Esophagus squamous epithelium (tissue), 5 donors: ENCODE measurements around the gene NOL6. TPM values are rescaled to one million over a fixed set of nuclear protein-coding genes. Genes with fewer than 3 reads are reported as not detected.

Source experiments
- DNase-seq: peaks from one replicate; lab custom pipeline; 2025; lab: John Stamatoyannopoulos, UW
- H3K27ac ChIP-seq, 4 donors: fragments of 200-600 bp; sonication (generic); one replicate each; pipeline ENCODE4 v1.5.1; 2016 to 2019; ENCODE audit warnings: mild to moderate bottlenecking in 1 of 4
- H3K27me3 ChIP-seq, 4 donors: fragments of 200-600 bp; sonication (generic); 1 replicate in 3 of 4; 2 replicates in 1 of 4; pipeline versions ENCODE4 v1.5.1 to v1.6.0; 2017 to 2021; ENCODE audit warnings: antibody characterized with exemption in 1 of 4
- H3K36me3 ChIP-seq, 3 donors: fragments of 200-600 bp; sonication (generic); one replicate each; pipeline ENCODE4 v1.5.1; 2016 to 2019
- H3K4me1 ChIP-seq, 3 donors: fragments of 200-600 bp; sonication (generic); one replicate each; pipeline ENCODE4 v1.5.1; 2017 to 2019
- H3K4me3 ChIP-seq, 4 donors: fragments of 200-600 bp; sonication (generic); 1 replicate in 3 of 4; 2 replicates in 1 of 4; pipeline ENCODE4 v1.5.1; 2016 to 2019; ENCODE audit warnings: mild to moderate bottlenecking in 2 of 4, moderate library complexity in 1 of 4
- H3K9me3 ChIP-seq, 3 donors: fragments of 200-600 bp; sonication (generic); one replicate each; pipeline ENCODE4 v1.5.1; 2016 to 2019
- CTCF ChIP-seq, 6 experiments: fragments of 450-650 bp in 4 of 6; fragments of 200-600 bp in 2 of 6; sonication (generic) in 2 of 6; IDR thresholded peaks; one replicate each; pipeline ENCODE4 v1.5.1; 2016 to 2019; ENCODE audit warnings: antibody characterized with exemption in 6 of 6, mild to moderate bottlenecking in 4 of 6, moderate library complexity in 4 of 6
- POLR2A ChIP-seq, 4 donors: fragments of 450-650 bp; IDR thresholded peaks; one replicate each; pipeline ENCODE4 v1.6.1; 2017; ENCODE audit warnings: antibody characterized with exemption in 4 of 4, mild to moderate bottlenecking in 4 of 4, moderate library complexity in 3 of 4
- WGBS, 2 donors: methylation state at CpG; one replicate each; pipeline ENCODE4 v1.1.5; 2018; 5-methylcytosine and 5-hydroxymethylcytosine counted together
- intact Hi-C: fragments of 100-400 bp; cut with DNase I; formaldehyde crosslinking; loops from one replicate; pipeline ENCODE4 v1.15.0; 2022
- total RNA-seq, 4 donors: library from RNA; depleted of rRNA; stranded (reverse); fragments of >200 nt; gene quantifications; one replicate each; pipeline ENCODE4 v1.1.0, GENCODE V29; 2016
- donor health status: DM: yes; HTN: yes; CAD: no.

The NOL6 gene
- total RNA-seq, 4 donors from 2014 or later = 23.6 to 43.7 (median 38.3) TPM

- Histone ChIP-seq H3K9me3 (no peaks in the 10 kb centered on the region), H3K4me3 (no peak overlapping the region), H3K36me3 (peaks cover 60 to 92% (median 75%) of the 10 kb centered on the region in 3 donors), H3K27me3 (no peaks in the 10 kb centered on the region), H3K4me1 (peaks cover 0 to 63% (median 24%) of the 10 kb centered on the region in 3 donors), H3K27ac (no peak overlapping the region)
- no peak for DNase-seq
- intact Hi-C loops = no loop called here
- 57 to 79% methylated on average over 3 to 4 of the region's 4 CpGs for WGBS, 2 donors
- TF ChIP-seq POLR2A (IDR thresholded peaks at IDR 0.05) = no peak
- TF ChIP-seq CTCF (IDR thresholded peaks at IDR 0.05) = no peak
These were observed 5.5 kb downstream of the NOL6 start for GRCh38 chr9:33468215-33468730.

- no peak overlapping the region for H3K4me3 ChIP-seq
- H3K27me3 ChIP-seq = no peaks in the 10 kb centered on the region
- peaks cover 67 to 99% (median 83%) of the 10 kb centered on the region in 3 donors for H3K36me3 ChIP-seq
- peaks cover 0 to 63% (median 17%) of the 10 kb centered on the region in 3 donors for H3K4me1 ChIP-seq
- WGBS, 2 donors = 88% methylated on average over 5 of the region's 7 CpGs; no CpG with 5 or more reads in 1 of the 2 donors
- no peak for TF ChIP-seq CTCF (IDR thresholded peaks at IDR 0.05)
- no peak for TF ChIP-seq POLR2A (IDR thresholded peaks at IDR 0.05)
- no peak overlapping the region for H3K27ac ChIP-seq
- H3K9me3 ChIP-seq = no peaks in the 10 kb centered on the region
- intact Hi-C loops = no loop called here
- DNase-seq = no peak
These were observed 6.2 kb downstream of the NOL6 start for GRCh38 chr9:33467526-33467925.

- H3K27ac ChIP-seq = peak overlapping the region in 1 of 4 donors; percentile 19
- intact Hi-C loops = no loop called here
- H3K36me3 ChIP-seq = peaks cover 68 to 100% (median 88%) of the 10 kb centered on the region in 3 donors
- no peaks in the 10 kb centered on the region for H3K9me3 ChIP-seq
- 50 to 81% methylated on average over 11 to 12 of the region's 24 CpGs for WGBS, 2 donors
- no peaks in the 10 kb centered on the region for H3K27me3 ChIP-seq
- TF ChIP-seq POLR2A (IDR thresholded peaks at IDR 0.05) = no peak
- peak; percentile 88 to 99 (median 98) for TF ChIP-seq CTCF (IDR thresholded peaks at IDR 0.05)
- DNase-seq = no peak
- H3K4me1 ChIP-seq = peaks cover 0 to 63% (median 18%) of the 10 kb centered on the region in 3 donors
- no peak overlapping the region for H3K4me3 ChIP-seq
These were observed 6.9 kb downstream of the NOL6 start for GRCh38 chr9:33466565-33467495.

- Histone ChIP-seq H3K9me3 (no peaks in the 10 kb centered on the region), H3K4me1 (peaks cover 0 to 63% (median 27%) of the 10 kb centered on the region in 3 donors), H3K27ac (peak overlapping the region in 1 of 4 donors; percentile 19), H3K4me3 (no peak overlapping the region), H3K27me3 (no peaks in the 10 kb centered on the region), H3K36me3 (peaks cover 64 to 95% (median 79%) of the 10 kb centered on the region in 3 donors)
- 78 to 87% methylated on average over 4 to 15 of the region's 27 CpGs for WGBS, 2 donors
- DNase-seq = no peak
- no peak for TF ChIP-seq CTCF (IDR thresholded peaks at IDR 0.05)
- no peak for TF ChIP-seq POLR2A (IDR thresholded peaks at IDR 0.05)
- intact Hi-C loops = no loop called here
These were observed 7.8 kb downstream of the NOL6 start for GRCh38 chr9:33465596-33466564.
